Amniotic stem cell (primary cell): Measurements from ENCODE around the gene SOS1.
"Not testable (repeated sequence)": the region's sequence is repeated elsewhere in the genome, so short reads cannot be mapped to it uniquely, and the experiment has no call there.

Experiments
- DNase-seq: peaks from one replicate; lab custom pipeline; 2025; lab: John Stamatoyannopoulos, UW

SOS1 gene

DNA sequence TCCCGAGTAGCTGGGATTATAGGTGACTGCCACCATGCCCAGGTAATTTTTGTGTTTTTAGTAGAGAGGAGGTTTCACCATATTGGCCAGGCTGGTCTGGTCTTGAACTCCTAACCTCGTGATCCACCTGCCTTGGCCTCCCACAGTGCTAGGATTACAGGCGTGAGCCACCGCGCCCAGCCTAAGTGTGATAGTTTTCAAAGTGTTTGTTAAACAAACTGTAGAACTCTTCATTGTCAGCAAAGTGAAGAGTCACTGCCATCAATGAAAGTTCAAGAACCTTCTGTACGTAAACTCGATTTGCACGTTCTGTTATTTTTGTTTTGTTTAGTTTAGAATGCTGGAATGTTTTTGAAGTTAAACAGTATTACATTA lies 18.0 kb upstream of the SOS1 start:
- no peak for DNase-seq

DNA sequence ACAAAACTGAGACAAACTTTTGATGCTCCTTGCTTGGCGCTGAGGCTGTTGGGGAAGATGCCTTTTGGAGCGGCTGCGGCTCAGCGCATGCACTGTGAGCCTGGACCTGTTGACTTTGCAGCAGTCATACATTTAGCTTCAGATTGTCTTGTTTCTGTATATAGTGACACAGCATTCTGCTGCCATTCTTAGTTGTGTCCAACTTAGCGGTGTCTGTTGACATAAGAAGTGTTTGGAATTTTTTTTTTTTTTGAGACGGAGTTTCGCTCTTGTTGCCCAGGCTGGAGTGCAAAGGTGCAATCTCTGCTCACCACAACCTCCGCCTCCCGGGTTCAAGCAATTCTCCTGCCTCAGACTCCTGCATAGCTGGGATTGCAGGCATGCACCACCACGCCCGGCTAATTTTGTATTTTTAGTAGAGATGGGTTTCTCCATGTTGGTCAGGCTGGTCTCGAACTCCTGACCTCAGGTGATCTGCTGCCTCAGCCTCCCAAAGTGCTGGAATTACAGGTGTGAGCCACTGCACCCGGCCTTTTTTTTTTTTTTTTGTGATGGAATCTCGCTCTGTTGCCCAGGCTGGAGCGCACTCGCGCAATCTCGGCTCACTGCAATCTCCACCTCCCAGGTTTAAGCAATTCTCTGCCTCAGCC lies 17.5 kb upstream of the SOS1 start:
- not testable (repeated sequence) for DNase-seq

DNA sequence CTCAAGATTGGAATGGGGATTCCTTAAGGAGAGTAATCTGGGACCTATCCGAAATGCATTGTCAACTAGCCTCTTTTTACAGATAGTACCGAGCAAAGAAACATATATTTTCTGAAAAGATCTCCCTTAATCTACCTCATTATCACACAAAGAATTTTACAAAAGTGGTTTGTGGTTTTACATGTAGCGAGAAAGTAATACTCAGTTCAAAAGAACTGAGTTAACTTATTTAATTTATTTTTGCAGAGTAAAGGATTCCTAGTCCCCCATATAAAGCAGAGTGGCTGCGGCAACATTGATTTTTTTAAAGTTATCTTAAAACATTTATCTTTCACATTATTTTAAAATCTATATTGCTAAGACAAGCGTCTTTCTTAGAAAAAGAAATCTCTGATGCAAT lies 15.9 kb upstream of the SOS1 start:
- DNase-seq: no peak

DNA sequence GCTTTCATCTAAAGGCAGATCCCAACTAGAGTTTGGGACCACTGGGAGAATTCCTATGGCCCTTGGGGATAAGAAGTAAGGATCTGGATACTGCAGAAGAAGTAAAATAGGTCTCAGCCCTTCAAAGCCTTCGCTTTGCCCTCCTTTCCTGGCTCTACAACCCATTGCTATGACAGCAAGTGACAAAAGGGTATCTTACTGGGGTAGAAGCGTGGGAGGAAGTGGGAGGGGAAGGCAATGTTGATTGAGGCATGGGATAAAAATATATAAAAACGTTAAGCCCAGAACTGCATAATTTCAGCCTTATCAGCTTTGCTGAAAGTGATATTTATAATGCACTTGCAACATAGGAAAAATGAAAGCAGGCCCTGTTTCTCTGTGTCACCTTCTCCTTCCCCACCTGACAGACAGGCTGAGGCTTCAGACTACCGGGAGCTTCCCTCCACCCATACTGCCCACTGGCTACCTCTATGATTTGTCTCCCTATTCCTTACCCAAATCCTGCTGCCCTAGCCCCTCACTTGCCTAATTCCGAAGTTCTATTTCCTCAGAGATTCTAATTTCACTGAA lies 14.9 kb upstream of the SOS1 start:
- no peak for DNase-seq

DNA sequence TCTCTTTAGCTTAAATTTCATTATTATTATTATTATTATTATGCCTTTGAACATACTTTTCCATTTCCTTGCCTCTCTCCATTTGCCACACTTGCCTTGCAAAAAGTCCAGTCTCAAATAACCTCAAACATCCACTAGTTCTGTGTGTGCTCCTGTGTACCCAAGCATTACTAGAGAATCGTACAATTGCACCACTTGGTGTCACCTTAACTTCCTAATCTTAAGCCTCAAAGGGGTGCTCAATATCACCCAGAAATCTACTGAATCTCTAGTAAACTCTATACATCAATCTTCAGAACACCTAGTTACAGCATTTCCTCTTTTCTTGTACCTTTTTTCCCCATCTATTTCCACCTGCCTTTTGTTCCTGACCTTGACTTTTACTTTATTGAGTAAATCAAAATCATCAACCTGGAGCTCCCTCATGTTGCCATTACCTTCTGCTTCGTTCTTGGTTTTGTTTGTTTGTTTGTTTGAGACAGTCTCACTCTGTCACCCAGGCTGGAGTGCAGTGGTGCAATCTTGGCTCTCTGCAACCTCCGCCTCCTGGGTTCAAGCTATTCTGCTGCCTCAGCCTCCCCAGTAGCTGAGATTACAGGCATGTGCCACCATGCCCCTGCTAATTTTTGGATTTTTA lies 12.5 kb upstream of the SOS1 start:
- no peak for DNase-seq

DNA sequence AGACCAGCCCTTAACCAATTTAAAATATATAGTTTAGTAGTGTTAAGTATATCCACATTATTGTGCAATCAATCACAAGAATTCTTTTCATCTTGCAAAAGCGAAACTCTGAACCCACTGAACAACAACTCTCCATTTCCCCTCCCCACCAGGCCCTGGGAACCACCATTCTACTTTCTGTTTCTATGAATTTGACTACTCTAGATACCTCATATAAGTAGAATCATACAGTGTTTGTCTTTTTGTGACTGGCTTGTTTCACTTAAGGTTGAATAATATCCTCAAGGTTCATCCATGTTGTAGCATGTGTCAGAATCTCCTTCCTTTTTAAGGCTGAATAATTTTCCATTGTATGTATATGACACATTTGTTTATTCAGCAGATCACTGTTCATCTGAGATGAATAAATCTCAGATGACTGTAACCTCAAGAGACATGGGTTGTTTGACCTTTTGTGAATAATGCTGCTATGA lies 8.1 kb upstream of the SOS1 start:
- DNase-seq: no peak

DNA sequence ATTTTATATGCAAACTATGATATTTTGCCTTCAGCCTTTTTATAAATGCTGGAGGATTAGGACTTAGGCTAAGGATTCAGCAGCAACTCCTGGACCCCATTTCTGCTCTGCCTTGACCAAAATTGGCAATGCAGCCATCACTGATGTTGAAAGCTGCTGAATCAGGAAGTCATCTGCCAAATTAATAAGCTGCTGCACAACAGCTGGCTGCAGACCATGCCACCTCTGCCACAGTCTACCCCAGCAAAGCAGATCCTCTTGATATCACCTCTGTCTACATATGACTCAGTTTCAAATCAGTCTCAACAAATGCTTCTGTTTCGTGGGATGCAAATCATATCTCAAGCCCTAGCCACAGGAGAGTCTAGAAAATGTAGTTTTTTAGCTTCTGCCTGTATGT lies 7.1 kb upstream of the SOS1 start:
- DNase-seq: no peak

DNA sequence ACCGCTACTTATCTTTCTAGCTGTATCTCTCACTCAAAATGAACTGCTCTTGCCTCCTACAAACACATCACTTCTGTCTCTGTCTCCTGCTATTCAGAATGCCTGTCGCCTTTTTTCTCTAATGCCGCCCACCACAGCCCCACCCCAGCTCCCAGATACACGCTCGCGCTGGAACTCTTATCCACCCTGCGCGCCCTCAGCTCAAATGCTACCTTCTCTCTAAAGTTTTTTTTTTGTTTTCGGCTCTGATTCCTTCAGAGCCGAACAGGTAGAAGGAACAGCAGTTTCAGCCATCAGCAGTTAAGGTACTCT lies 3.9 kb upstream of the SOS1 start:
- DNase-seq: no peak

DNA sequence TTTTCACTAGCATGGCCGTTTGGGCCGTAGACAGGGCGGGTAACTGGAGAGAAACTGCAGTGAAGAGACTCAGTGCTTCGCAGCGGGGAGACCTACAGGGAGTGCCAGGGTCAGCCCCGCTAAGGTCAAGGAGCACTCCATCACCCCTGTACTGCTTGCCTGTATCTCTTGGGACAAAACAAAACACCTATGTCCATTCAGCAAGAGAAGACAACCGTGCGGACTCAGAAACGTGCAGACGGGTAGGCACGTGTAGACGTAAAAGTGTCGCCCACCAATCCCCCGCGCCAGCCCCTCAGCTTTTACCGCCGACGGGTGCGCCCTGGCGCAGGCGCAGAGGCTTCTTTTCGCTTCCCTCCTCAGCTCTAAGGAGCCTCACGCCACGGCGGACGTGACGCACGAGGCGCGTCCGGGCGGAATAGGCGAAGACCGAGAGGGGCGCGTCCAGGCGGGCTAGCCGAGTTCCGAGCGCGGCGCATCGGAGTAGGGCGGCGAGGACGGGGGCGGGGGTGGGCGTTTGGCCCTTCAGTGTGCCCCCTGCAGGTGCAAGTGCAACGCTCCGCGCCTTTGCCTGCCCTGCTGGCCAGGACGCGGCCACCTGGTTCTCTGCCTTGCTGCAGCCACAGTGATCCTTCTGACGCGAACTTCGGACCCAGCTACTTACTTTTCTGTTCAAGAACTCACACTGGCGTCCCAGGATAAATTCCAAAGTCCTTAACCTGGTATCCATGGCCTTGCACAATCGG lies 3.3 kb upstream of the SOS1 start:
- DNase-seq: peak; percentile 92

DNA sequence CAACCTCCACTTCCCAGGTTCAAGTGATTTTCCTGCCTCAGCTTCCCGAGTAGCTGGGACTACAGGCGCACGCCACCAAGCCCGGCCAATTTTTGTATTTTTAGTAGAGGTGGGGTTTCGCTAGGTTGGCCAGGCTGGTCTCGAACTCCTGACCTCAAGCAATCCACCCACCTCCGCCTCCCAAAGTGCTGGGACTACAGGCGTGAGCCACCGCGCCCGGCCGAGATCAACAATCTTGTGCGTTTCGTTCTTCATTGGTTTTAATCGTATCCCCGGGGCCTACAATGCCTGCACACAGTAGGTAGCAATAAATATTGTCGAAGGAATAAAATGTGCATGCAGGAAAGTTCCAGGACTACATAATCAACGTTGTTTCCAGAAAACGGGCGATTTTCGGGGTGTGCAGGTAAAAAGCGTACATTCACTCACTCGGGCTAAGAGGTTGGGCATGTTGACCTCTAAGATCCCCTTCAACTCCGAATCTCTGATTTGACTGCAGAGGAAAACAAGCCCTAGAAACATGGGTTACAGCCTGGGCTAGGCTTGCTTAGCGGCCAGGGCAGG lies 2.7 kb upstream of the SOS1 start:
- no peak for DNase-seq

DNA sequence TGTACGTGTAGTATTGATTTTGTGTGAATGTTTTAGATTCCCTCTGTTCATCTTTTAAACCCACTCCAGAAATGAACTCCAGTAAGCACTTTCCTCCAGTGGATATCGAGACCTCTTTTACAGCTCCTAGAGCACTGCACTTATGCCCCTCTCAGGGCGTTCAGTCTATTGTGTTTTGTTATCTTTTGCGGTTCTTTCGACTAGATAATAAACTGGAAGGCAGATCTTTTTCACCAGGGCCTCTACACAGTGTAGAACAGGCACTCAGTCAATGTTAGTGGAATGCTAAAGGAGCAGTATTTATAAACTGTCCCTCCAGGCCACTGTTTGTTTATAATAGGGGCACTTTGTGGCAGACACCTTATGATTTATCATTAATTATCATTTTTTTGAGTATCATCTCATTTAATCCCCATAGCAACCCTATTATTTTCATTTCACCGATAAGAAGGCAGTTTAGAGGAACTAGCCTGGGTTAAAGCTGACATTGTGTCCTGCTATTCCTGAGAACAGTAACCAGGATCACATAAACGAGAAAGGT lies 742 bp upstream of the SOS1 start:
- DNase-seq: no peak

DNA sequence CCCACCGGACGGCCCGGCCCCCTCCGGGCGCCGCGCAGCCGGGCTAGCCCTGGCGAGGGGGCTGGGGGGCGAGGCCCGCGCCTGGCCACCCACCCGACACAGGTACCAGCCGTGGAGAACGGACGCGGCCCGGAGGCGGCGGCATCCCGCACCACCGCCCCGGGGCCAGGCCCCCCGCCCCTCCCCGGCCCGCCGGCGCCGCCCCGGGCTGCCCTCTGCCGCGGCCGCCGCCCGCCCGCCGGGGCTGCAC lies 405 bp downstream of the SOS1 start:
- DNase-seq: no peak

DNA sequence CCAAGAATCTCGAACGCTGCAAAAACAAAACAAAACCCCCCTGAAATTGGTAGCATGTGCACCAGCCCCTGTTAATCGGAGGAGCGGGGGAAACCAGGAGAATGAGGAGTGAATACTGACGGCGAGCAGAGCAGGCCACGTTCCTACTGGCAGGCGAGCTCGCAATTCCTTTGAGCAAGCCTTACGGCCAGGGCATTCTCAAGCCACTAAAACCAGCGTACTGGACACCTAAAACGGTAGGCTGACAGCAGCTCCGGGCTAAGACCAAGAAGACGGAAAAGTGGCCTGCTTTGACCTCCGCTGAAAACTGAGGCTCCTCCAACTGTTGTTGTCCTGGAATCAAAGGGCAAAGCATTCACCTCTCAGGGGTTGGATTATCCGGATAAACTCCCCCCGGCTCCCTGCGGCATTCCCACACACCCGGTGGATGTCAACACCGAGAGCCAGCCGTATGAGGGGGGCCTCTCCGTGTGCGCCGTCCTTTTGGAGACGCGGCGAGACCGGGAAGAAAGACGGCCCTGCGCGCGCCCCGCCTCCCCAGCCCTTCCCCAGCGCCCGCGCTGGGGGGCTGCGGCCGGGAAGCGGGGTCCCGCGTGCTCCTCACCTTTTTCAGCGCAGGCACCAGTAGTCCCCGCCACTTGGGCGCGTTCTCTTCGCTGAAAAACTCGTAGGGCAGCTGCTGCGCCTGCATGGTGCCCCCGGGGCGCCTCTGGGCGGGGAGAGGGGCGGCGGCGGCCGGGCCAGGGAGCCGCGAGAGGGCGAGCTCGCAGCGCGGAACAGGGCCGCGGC lies 925 bp downstream of the SOS1 start:
- DNase-seq: no peak

DNA sequence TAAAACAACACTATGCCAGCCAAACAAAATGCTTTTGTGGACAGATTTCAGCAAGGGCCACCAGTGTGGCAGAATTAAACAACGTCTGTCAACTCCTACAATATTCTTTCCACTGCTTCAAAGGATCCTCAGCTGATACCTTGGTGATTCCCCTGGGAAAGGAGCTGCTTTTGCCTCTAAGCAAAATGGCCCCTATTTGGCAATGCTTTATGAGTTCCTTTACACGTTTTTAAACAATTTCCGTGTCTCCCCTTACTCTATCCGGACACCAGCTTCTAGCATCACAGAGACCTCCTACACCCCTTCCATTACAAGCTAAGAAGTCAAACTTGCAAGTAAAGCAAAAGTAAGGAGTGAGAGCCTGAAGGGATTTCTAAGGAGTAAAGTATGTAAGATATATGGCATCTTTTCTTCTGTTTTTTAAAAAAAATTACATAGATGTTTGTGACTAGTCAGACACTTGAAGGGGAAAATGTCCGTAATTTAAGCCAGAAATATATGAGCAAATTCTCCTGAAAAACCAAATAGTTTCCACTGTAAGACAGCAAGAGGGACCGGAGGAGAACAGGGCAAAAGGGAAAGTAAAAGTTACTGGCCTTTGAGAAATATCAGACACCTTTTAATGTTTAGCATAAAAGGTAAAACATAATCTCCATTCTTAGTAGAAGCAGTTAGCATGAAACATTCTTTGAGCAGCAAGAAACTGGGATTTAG lies 1.9 kb downstream of the SOS1 start:
- no peak for DNase-seq

DNA sequence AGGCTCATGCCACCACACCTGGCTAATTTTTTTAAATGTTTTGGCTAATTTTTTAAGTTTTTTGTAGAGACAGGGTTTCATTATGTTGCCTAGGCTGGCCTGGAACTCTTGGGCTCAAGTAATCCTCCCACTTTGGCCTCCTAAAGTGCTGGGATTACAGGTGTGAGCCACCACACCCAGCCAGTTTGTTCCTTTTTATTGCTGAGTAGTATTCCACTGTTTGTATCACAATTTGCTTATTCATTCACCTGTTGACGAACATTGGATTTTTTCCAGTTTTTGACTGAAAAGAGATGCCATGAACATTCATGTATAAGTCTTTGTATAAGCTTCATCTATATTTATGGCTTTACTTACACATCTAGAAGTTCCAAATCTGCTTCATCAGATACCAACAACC lies 5.3 kb downstream of the SOS1 start:
- DNase-seq: no peak

DNA sequence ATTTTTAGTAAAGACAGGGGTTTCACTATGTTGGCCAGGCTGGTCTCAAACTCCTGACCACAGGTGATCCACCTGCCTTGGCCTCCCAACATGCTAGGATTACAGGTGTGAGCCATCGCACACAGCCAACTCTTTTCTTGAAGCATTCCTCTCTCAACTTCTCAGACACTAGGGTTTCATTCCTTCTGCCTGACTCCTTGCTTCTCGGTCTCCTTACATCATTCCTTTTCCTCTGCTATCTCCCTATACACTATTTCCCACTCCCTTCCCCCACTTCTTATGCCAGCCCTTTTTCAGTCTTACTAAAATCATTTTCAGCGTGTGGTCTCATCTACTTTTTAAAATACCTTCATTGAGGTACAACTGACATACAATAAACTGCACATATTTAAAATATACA lies 6.1 kb downstream of the SOS1 start:
- no peak for DNase-seq

DNA sequence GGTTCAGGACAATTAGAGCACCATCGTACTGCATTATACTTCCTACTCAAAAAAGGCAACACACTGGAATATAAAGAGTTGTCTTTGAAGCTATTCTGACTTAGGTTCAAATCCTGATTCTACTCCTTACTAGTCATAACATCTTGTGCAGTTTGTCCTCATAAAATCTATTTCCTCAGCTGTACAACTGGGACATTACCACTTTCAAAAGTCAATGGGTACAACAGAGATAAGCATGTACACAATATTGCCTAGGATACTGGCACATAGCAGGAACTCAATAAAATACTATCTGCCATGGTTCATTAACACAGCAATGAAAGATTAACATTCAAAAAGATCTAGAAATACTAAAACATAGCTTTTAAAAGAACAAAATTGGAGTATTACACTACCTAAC lies 11.3 kb downstream of the SOS1 start:
- DNase-seq: no peak

DNA sequence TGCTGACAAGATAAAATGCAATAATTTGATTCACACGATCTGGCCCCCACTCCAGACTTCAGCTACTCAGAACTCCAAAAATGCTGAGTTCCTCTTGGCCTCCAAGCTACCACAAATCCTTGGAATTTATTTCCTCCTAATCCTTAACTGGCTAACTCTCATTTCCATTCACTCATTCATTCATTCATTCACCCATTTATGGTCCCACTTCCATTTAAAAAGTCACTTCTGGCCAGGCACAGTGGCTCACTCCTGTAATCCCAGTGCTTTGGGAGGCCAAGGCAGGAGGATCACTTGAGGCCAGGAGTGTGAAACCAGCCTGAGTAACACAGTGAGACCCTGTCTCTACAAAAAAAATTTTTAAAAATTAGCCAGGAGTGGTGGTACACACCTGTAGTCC lies 12.5 kb downstream of the SOS1 start:
- no peak for DNase-seq

DNA sequence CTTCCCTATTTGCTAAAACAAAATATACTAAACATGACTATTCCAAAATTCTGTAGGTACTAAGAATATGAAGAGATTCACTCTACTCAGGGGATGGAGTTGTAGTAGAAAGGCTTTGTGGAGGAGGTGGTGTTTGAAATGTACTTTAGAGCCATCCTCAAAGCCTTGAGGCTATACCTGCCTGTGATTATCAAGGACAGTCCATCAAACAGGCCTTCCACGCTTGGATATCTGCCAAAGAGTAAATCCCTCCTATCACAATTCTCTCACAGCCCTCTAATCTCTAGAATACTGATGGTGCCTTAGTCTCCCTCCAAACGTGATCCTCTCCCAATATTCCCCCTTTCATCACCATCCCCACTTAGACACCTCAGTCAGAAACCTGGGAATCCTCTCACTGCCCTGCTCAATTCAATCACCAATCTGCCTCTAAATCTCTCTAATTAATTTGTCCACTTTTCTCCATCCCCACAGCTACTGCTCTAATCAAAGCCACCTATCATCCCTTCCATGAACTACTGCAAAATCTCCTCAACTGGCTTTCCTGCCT lies 13.1 kb downstream of the SOS1 start:
- no peak for DNase-seq

DNA sequence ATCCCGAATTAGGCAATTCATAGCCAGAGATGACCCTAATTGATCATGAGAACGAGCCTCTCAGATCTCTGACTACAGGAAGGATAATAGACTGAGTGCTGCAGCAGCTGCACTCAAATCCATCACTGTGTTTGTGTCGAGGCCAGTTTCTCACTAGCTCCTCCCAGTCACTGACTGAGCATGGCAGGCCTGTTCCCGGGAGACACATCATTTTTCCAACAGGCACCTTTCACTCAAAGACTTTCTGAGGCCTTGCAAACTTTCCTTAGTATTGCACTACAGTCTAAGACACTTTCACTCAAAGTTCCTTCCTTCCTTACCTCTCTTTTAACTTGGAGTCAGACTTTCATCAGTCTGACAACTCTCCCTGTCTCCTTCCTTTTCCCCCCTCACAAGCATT lies 13.7 kb downstream of the SOS1 start:
- DNase-seq: no peak
